GM12891 (cell line): Measurements from ENCODE around the gene HOXA3.

Experiments
- POLR2A ChIP-seq: IDR thresholded peaks from 2 replicates; pipeline ENCODE4 v1.6.1; 2011; ENCODE audit warnings: low read depth, low read length, control low read depth
- POLR2AphosphoS5 ChIP-seq: IDR thresholded peaks from 2 replicates; pipeline ENCODE4 v1.6.1; 2011; ENCODE audit warnings: low read depth, low read length, control low read depth
- SPI1 ChIP-seq: IDR thresholded peaks from 2 replicates; pipeline ENCODE4 v1.6.1; 2011; ENCODE audit warnings: low read depth, low read length, control low read depth
- TAF1 ChIP-seq: IDR thresholded peaks from 2 replicates; pipeline ENCODE4 v1.6.1; 2011; ENCODE audit warnings: low read depth, low read length, control low read depth

- no peak for TF ChIP-seq POLR2A
- no peak for TF ChIP-seq POLR2AphosphoS5
- TF ChIP-seq TAF1 = no peak
- no peak for TF ChIP-seq SPI1
Measured at GRCh38 chr7:27141923-27142579, 10.3 kb downstream of the HOXA3 start.
